Activated T-helper 2 cell treated with anti-CD3 and anti-CD28 coated beads, Interferon-gamma antibody, Interleukin-2, Interleukin-4, amounts not matched to agents 10 μg/mL and 5 μg/mL and 100 μg/mL, durations not matched to agents 14 hours and 24 hours and 36 hours (primary cell): ENCODE data around the gene KCNH1. TPM values are rescaled to one million over a fixed set of nuclear protein-coding genes. Genes with fewer than 3 reads are reported as not detected.

Experiments used
- DNase-seq: peaks from one replicate; pipeline ENCODE4 v3.0.0; 2021; ENCODE audit warnings: low spot score
- H3K27ac Mint-ChIP-seq: one replicate; pipeline ENCODE4 v1.8.0; 2021; ENCODE audit warnings: mixed read lengths
- H3K27me3 Mint-ChIP-seq: one replicate; pipeline ENCODE4 v1.8.0; 2021; ENCODE audit warnings: low read depth, mixed read lengths
- H3K36me3 Mint-ChIP-seq: one replicate; pipeline ENCODE4 v1.8.0; 2021; ENCODE audit warnings: low read depth, mixed read lengths
- H3K4me1 Mint-ChIP-seq: one replicate; pipeline ENCODE4 v1.8.0; 2021; ENCODE audit warnings: low read depth, mixed read lengths
- H3K4me3 Mint-ChIP-seq: one replicate; pipeline ENCODE4 v1.8.0; 2021; ENCODE audit warnings: low read depth, mild to moderate bottlenecking, moderate library complexity, mixed read lengths
- H3K9me3 Mint-ChIP-seq: one replicate; pipeline ENCODE4 v1.8.0; 2021; ENCODE audit warnings: mixed read lengths
- intact Hi-C: fragments of 100-400 bp; cut with micrococcal nuclease; formaldehyde crosslinking; loops from one replicate; pipeline ENCODE4 v1.15.1; 2023
- total RNA-seq: library from RNA; stranded (reverse); gene quantifications from 2 replicates; pipeline ENCODE4 v1.2.3, GENCODE V29; 2022

Gene KCNH1
- total RNA-seq, 1 donor from 2014 or later = not detected

DNA sequence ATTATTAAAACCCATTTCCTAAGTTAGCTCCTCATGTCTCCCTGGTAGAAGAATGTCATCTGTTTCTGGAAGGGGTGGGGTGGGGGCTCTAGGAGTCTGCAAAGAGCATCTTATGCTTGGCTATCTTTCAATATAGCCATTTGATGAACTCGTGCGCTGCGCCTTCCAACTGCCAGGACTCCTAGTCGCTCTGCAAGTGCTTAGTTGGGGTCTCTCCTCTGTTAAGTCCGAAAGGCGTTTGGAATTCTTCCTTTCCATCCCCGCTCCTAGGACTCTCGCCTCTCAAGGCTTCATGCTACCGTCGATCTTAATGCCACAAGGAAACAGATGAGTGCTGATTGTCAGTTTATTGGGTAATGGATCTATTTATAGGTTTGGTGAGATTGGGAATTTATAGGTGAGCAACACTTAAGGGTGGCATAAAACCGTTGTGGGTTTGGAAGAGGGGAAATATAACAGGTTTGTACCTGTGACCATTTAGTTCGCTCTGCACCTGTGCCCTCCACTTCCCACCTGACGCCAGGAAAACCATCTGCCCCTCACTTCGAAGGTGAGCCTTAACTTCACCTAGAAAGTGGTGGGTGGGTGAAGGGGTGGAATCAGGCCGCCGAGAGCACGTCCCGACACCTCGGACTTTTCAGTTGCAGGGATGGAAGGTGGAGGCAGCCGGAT lies 1.1 kb downstream of the KCNH1 start:
- Mint-ChIP-seq H3K4me1 (peaks cover 5% of the 10 kb centered on the region), H3K4me3 (no peak overlapping the region), H3K9me3 (no peaks in the 10 kb centered on the region), H3K36me3 (no peaks in the 10 kb centered on the region), H3K27ac (no peak overlapping the region), H3K27me3 (peaks cover 73% of the 10 kb centered on the region)
- intact Hi-C loops = no loop called here
- no peak for DNase-seq

DNA sequence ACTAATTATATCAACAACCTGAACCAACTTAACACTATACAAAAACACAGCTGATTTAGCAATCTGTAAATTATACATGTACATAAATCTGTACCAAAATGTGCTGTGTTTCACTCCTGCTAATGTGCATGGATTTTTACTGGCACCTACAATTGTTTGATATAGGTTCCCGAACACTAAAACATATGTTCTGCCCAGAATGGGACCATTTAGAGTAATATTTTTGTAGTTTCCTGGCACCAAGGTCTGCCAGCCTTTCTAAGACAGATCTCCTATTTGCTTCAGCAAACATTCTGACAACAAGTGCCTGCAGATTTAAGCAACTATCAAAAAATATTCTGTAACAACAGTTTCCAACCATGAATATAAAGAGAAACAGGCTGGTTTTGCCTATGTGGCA lies 4.2 kb downstream of the KCNH1 start:
- Mint-ChIP-seq H3K27ac (no peak overlapping the region), H3K9me3 (no peaks in the 10 kb centered on the region), H3K4me3 (no peak overlapping the region), H3K4me1 (peaks cover 5% of the 10 kb centered on the region), H3K27me3 (peaks cover 48% of the 10 kb centered on the region), H3K36me3 (no peaks in the 10 kb centered on the region)
- intact Hi-C loops = no loop called here
- no peak for DNase-seq

DNA sequence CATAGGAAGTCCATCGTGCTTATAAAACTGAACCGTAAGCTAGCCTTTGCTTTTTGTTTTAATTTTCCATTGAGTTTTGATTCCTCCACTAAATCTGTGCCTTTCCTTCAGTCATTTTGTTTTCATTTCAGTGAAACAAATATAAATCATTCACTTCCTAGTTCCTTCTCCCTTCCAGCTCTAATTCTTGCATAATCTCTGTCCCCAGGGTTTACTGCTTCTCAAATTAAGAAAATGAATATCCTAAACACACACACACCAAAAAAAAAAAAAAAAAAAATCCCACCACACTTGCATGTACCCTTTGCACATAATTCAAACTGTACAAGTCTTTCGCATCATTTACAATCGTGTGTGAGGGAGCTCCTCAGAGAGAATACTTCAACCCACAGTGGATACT lies 6.8 kb downstream of the KCNH1 start:
- no peak overlapping the region for H3K4me3 Mint-ChIP-seq
- H3K27ac Mint-ChIP-seq = no peak overlapping the region
- no peak for DNase-seq
- H3K36me3 Mint-ChIP-seq = no peaks in the 10 kb centered on the region
- intact Hi-C loops = no loop called here
- H3K4me1 Mint-ChIP-seq = no peaks in the 10 kb centered on the region
- H3K27me3 Mint-ChIP-seq = peaks cover 35% of the 10 kb centered on the region
- no peaks in the 10 kb centered on the region for H3K9me3 Mint-ChIP-seq

- Mint-ChIP-seq H3K36me3 (no peaks in the 10 kb centered on the region), H3K27ac (no peak overlapping the region), H3K4me3 (no peak overlapping the region), H3K9me3 (no peaks in the 10 kb centered on the region), H3K27me3 (peaks cover 29% of the 10 kb centered on the region), H3K4me1 (no peaks in the 10 kb centered on the region)
- intact Hi-C loops = no loop called here
- no peak for DNase-seq
Measured at GRCh38 chr1:211126622-211127021, 7.3 kb downstream of the KCNH1 start.

DNA sequence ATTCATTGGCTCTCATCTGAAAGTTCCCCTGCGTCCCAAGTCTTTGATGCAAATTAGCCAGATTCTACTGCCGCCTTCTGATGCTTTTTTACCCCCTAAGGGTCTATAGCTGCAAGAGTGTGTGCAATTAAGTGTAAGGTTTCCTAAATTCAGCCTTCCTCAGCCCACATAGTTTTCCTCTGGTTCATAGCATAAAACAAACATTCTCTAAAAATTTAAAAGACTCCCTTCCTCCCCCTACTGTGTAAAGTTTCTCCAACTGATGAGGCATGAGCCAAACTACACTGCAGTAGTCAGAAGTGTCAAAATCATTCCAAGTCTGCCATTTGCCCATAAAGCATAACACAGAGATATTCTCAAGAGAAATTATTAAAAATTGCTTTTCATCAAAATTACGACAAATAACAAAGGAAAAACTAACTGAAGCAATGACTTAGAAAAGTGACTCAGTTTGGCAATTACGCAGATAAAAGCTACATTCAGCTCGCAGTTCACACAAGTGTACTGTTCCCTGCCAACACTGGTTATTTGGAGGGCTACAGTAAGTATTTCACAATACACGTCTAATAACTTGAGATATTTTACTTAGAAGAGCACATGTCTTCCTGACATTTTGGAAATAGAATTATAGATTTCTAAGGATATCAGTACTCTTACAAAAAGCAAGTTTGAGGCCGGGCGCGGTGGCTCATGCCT lies 15.4 kb downstream of the KCNH1 start:
- H3K9me3 Mint-ChIP-seq = no peaks in the 10 kb centered on the region
- H3K27ac Mint-ChIP-seq = no peak overlapping the region
- no peaks in the 10 kb centered on the region for H3K4me1 Mint-ChIP-seq
- H3K36me3 Mint-ChIP-seq = no peaks in the 10 kb centered on the region
- DNase-seq = no peak
- H3K4me3 Mint-ChIP-seq = no peak overlapping the region
- H3K27me3 Mint-ChIP-seq = peaks cover 11% of the 10 kb centered on the region
- intact Hi-C loops = no loop called here

GRCh38 chr1:211114446-211114845 lies 19.5 kb downstream of the KCNH1 start:
- H3K27me3 Mint-ChIP-seq = peaks cover 2% of the 10 kb centered on the region
- intact Hi-C loops = no loop called here
- H3K27ac Mint-ChIP-seq = no peak overlapping the region
- no peak for DNase-seq
- no peaks in the 10 kb centered on the region for H3K9me3 Mint-ChIP-seq
- no peaks in the 10 kb centered on the region for H3K36me3 Mint-ChIP-seq
- no peak overlapping the region for H3K4me3 Mint-ChIP-seq
- H3K4me1 Mint-ChIP-seq = no peaks in the 10 kb centered on the region

DNA sequence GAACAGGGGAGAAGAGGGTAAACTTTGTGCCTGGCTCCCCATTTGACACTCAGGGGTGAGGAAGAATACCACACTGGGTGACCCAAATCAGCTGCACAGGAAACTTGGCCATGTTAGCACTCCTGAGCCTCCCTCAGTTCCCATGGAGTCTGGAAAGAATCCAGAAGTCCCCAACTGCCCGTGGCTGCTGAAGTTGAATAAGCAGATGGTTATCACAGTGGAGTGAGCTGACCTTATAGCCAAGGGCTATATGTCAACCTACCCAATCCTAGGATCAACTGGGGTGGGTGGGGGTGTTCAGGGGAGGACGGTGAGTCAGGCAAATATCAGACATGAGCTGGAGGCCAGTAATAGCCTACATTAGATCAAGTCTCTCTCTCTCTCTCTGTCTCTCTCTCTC lies 20.4 kb downstream of the KCNH1 start:
- Mint-ChIP-seq H3K36me3 (no peaks in the 10 kb centered on the region), H3K4me1 (no peaks in the 10 kb centered on the region), H3K9me3 (no peaks in the 10 kb centered on the region), H3K27ac (no peak overlapping the region), H3K27me3 (peaks cover 1% of the 10 kb centered on the region), H3K4me3 (no peak overlapping the region)
- intact Hi-C loops = no loop called here
- DNase-seq = no peak

- H3K27ac Mint-ChIP-seq = no peak overlapping the region
- no peak for DNase-seq
- H3K27me3 Mint-ChIP-seq = no peaks in the 10 kb centered on the region
- H3K9me3 Mint-ChIP-seq = no peaks in the 10 kb centered on the region
- intact Hi-C loops = no loop called here
- H3K4me3 Mint-ChIP-seq = no peak overlapping the region
- H3K4me1 Mint-ChIP-seq = no peaks in the 10 kb centered on the region
- no peaks in the 10 kb centered on the region for H3K36me3 Mint-ChIP-seq
Measured at GRCh38 chr1:211111351-211111750, 22.6 kb downstream of the KCNH1 start.

DNA sequence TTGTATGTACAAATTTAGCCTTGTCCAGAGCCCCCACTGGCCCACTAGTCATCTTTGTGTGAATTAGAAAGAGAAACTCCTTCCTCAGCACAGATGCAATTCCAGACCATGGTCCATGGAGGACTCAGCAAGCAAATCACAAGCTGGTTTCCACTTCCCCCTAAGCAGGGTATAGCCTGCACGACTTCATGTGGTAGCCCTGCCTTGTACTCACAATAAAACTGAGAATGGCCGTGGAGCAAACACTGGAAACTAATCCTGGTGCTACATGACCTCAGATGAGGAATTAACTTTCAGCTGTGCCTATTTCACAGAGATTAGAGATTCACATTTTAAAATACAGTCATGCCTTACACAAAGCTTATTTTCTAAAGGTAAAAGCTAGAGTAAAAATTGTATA lies 32.5 kb downstream of the KCNH1 start:
- H3K4me1 Mint-ChIP-seq = no peaks in the 10 kb centered on the region
- H3K27ac Mint-ChIP-seq = no peak overlapping the region
- no peak overlapping the region for H3K4me3 Mint-ChIP-seq
- peaks cover 11% of the 10 kb centered on the region for H3K27me3 Mint-ChIP-seq
- no peak for DNase-seq
- H3K36me3 Mint-ChIP-seq = no peaks in the 10 kb centered on the region
- H3K9me3 Mint-ChIP-seq = no peaks in the 10 kb centered on the region
- intact Hi-C loops = no loop called here

- no peak for DNase-seq
- H3K27ac Mint-ChIP-seq = no peak overlapping the region
- no peaks in the 10 kb centered on the region for H3K4me1 Mint-ChIP-seq
- no peak overlapping the region for H3K4me3 Mint-ChIP-seq
- H3K9me3 Mint-ChIP-seq = no peaks in the 10 kb centered on the region
- no peaks in the 10 kb centered on the region for H3K36me3 Mint-ChIP-seq
- peaks cover 9% of the 10 kb centered on the region for H3K27me3 Mint-ChIP-seq
- intact Hi-C loops = no loop called here
Measured at GRCh38 chr1:211099393-211099792, 34.6 kb downstream of the KCNH1 start.

- H3K9me3 Mint-ChIP-seq = no peaks in the 10 kb centered on the region
- no peaks in the 10 kb centered on the region for H3K4me1 Mint-ChIP-seq
- no peaks in the 10 kb centered on the region for H3K36me3 Mint-ChIP-seq
- DNase-seq = no peak
- intact Hi-C loops = no loop called here
- H3K4me3 Mint-ChIP-seq = no peak overlapping the region
- H3K27me3 Mint-ChIP-seq = no peaks in the 10 kb centered on the region
- no peak overlapping the region for H3K27ac Mint-ChIP-seq
Measured at GRCh38 chr1:211095381-211095780, 38.6 kb downstream of the KCNH1 start.

DNA sequence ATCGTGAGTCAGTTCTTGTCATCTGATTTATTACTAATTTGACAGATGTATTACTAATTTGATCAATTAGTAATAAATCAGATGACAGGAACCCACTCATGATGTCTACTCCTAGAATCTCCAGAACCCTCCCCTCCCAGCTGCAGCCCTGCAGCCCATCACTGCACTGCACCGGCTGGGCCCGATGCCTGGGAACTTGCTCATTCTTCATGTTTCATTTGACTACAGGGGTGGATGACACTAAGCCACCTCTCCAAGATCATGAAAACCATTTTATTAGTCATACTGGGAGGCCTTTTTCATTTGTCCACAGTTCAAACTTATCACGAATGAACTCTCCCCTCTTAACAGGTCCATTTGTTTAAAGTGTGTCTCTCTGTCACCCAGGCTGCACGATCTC lies 41.0 kb downstream of the KCNH1 start:
- no peaks in the 10 kb centered on the region for H3K9me3 Mint-ChIP-seq

GRCh38 chr1:211091867-211092266 lies 42.1 kb downstream of the KCNH1 start:
- DNase-seq = no peak
- intact Hi-C loops = no loop called here
- H3K4me1 Mint-ChIP-seq = no peaks in the 10 kb centered on the region
- H3K9me3 Mint-ChIP-seq = no peaks in the 10 kb centered on the region
- H3K36me3 Mint-ChIP-seq = no peaks in the 10 kb centered on the region
- no peak overlapping the region for H3K4me3 Mint-ChIP-seq
- peaks cover 2% of the 10 kb centered on the region for H3K27me3 Mint-ChIP-seq
- no peak overlapping the region for H3K27ac Mint-ChIP-seq

More for the DNA sequence above, 41.0 kb downstream of the KCNH1 start:
- Mint-ChIP-seq H3K4me3 (no peak overlapping the region), H3K36me3 (no peaks in the 10 kb centered on the region), H3K4me1 (no peaks in the 10 kb centered on the region), H3K27me3 (peaks cover 2% of the 10 kb centered on the region), H3K27ac (no peak overlapping the region)
- intact Hi-C loops = no loop called here
- DNase-seq = no peak
